ENCODE data around the gene MIB2. TPM values are rescaled to one million over a fixed set of nuclear protein-coding genes. Genes with fewer than 3 reads are reported as not detected.
A peak's percentile ranks its signal among the peaks of the same experiment; 100 is the strongest.

MIB2 gene
- polyA plus RNA-seq, 1 of the 3 experiments (the other 2 are of a cell fraction): 45.4 TPM

GRCh38 chr1:1574721-1575537 lies 40.4 kb upstream of the MIB2 start, which contains the start of gene SSU72:
Gene SSU72 (minus strand): TSS chr1:1574863. CDS start chr1:1574557, 306 bp downstream.
- H3K27me3 ChIP-seq (ENCODE audit: insufficient read depth): no peaks in the 10 kb centered on the region; the same call in 1 of the 2 replicates
- H3F3A ChIP-seq (replicated peaks; ENCODE audit: insufficient read depth): peaks cover 14% of the 10 kb centered on the region
- H3K36me3 ChIP-seq (replicated peaks in 1 of 2; ENCODE audit: control insufficient read depth in 1 of 2, insufficient read depth in 2 of 2, low read length in 1 of 2): peaks cover 2 to 9% of the 10 kb centered on the region in 2 experiments
- H3K4me1 ChIP-seq (ENCODE audit: control insufficient read depth in 1 of 2, insufficient read depth in 2 of 2, low read depth in 1 of 2, low read length in 1 of 2): peaks cover 0 to 7% of the 10 kb centered on the region in 2 experiments; a peak in 1 of 4 replicates
- H3K9ac ChIP-seq: peak within 1 kb of the TSS; percentile 98
- peak within 1 kb of the TSS; percentile 84 for H3K4me2 ChIP-seq
- 1% methylated on average over 40 of the region's 87 CpGs for WGBS (ENCODE audit: low lambda C conversion rate)
- peaks cover 45% of the 10 kb centered on the region for H3K79me2 ChIP-seq (ENCODE audit: insufficient read depth)
- ChIA-PET POLR2A (no interaction called here), CTCF (interaction anchor here (1.1 to 1.3 kb wide), 2 partner anchors 11 to 22 kb away, joined by 3 read pairs; no protein-coding TSS in a partner anchor)
- peak within 1 kb of the TSS; percentile 73 to 86 for H3K4me3 ChIP-seq (ENCODE audit: low read depth in 2 of 2, low read length in 1 of 2)
- H3K27ac ChIP-seq (ENCODE audit: low read depth in 2 of 2, low read length in 1 of 2): peak within 1 kb of the TSS; percentile 94 to 97
- no peaks in the 10 kb centered on the region for H3K9me3 ChIP-seq
- H3K9me2 ChIP-seq: no peaks in the 10 kb centered on the region
- peaks cover 17% of the 10 kb centered on the region for H4K20me1 ChIP-seq (ENCODE audit: insufficient read depth)
- peak within 1 kb of the TSS; percentile 67; the same call in 1 of the 2 replicates for H2AFZ ChIP-seq (ENCODE audit: low read depth)
- DNase-seq: peak; percentile 95
- TF ChIP-seq YY1 (IDR thresholded peaks at IDR 0.05; ENCODE audit: low read depth) (no peak), USF1 (IDR thresholded peaks at IDR 0.05; ENCODE audit: borderline replicate concordance, low read depth) (0 out of 2 replicates have a peak, but pooled peaks have one; percentile 2), GATA2 (CRISPR knock-in tag; IDR thresholded peaks at IDR 0.05) (no peak), POLR2AphosphoS5 (IDR thresholded peaks at IDR 0.05; ENCODE audit: low read depth, low read length) (peak; percentile 90), MXI1 (IDR thresholded peaks at IDR 0.05; ENCODE audit: low read depth, low read length) (peak; percentile 22; the same call in 1 of the 2 replicates), NFIC (IDR thresholded peaks at IDR 0.05; ENCODE audit: borderline replicate concordance) (no peak), ZBTB33 (IDR thresholded peaks at IDR 0.05; ENCODE audit: borderline replicate concordance, low read depth) (no peak), SMC3 (IDR thresholded peaks at IDR 0.05; ENCODE audit: low read depth, low read length) (no peak), RCOR1 (IDR thresholded peaks at IDR 0.05; ENCODE audit: low read length) (no peak; the same call in 1 of the 2 replicates), GABPA (IDR thresholded peaks at IDR 0.05; ENCODE audit: low read depth) (peak; percentile 58), JUND (IDR thresholded peaks at IDR 0.05) (no peak), FOXJ3 (CRISPR knock-in tag; IDR thresholded peaks at IDR 0.05) (peak; percentile 41; the same call in 1 of the 2 replicates), NRF1 (IDR thresholded peaks at IDR 0.05; ENCODE audit: low read depth, low read length) (0 out of 2 replicates have a peak, but pooled peaks have one; percentile 11), EP300 (IDR thresholded peaks at IDR 0.05; ENCODE audit: borderline replicate concordance in 1 of 2, low read depth in 1 of 2, low read length in 1 of 2) (no peak), TAF1 (IDR thresholded peaks at IDR 0.05; ENCODE audit: borderline replicate concordance, low read depth, low read length) (peak; percentile 73; the same call in 1 of the 2 replicates), RFX5 (IDR thresholded peaks at IDR 0.05; ENCODE audit: low read length) (no peak), USF2 (IDR thresholded peaks at IDR 0.05; ENCODE audit: borderline replicate concordance, low read depth, low read length) (no peak), RXRA (IDR thresholded peaks at IDR 0.05; ENCODE audit: borderline replicate concordance, low read depth) (no peak), SIN3A (IDR thresholded peaks at IDR 0.05; ENCODE audit: borderline replicate concordance, low read depth, low read length) (no peak; the same call in 1 of the 2 replicates)
- TF ChIP-seq, protein P1, sequence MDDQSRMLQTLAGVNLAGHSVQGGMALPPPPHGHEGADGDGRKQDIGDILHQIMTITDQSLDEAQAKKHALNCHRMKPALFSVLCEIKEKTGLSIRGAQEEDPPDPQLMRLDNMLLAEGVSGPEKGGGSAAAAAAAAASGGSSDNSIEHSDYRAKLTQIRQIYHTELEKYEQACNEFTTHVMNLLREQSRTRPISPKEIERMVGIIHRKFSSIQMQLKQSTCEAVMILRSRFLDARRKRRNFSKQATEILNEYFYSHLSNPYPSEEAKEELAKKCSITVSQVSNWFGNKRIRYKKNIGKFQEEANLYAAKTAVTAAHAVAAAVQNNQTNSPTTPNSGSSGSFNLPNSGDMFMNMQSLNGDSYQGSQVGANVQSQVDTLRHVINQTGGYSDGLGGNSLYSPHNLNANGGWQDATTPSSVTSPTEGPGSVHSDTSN (IDR thresholded peaks at IDR 0.05): no peak
- TF ChIP-seq, protein P2, sequence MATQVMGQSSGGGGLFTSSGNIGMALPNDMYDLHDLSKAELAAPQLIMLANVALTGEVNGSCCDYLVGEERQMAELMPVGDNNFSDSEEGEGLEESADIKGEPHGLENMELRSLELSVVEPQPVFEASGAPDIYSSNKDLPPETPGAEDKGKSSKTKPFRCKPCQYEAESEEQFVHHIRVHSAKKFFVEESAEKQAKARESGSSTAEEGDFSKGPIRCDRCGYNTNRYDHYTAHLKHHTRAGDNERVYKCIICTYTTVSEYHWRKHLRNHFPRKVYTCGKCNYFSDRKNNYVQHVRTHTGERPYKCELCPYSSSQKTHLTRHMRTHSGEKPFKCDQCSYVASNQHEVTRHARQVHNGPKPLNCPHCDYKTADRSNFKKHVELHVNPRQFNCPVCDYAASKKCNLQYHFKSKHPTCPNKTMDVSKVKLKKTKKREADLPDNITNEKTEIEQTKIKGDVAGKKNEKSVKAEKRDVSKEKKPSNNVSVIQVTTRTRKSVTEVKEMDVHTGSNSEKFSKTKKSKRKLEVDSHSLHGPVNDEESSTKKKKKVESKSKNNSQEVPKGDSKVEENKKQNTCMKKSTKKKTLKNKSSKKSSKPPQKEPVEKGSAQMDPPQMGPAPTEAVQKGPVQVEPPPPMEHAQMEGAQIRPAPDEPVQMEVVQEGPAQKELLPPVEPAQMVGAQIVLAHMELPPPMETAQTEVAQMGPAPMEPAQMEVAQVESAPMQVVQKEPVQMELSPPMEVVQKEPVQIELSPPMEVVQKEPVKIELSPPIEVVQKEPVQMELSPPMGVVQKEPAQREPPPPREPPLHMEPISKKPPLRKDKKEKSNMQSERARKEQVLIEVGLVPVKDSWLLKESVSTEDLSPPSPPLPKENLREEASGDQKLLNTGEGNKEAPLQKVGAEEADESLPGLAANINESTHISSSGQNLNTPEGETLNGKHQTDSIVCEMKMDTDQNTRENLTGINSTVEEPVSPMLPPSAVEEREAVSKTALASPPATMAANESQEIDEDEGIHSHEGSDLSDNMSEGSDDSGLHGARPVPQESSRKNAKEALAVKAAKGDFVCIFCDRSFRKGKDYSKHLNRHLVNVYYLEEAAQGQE (IDR thresholded peaks at IDR 0.05; ENCODE audit: low read depth, low read length): 0 out of 2 replicates have a peak, but pooled peaks have one; percentile 19
- TF ChIP-seq, protein P3, sequence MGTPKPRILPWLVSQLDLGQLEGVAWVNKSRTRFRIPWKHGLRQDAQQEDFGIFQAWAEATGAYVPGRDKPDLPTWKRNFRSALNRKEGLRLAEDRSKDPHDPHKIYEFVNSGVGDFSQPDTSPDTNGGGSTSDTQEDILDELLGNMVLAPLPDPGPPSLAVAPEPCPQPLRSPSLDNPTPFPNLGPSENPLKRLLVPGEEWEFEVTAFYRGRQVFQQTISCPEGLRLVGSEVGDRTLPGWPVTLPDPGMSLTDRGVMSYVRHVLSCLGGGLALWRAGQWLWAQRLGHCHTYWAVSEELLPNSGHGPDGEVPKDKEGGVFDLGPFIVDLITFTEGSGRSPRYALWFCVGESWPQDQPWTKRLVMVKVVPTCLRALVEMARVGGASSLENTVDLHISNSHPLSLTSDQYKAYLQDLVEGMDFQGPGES (IDR thresholded peaks at IDR 0.05; ENCODE audit: low read depth, low read length): no peak

Measured in SK-N-SH (cell line).